Neural cell (in vitro differentiated cells): Measurements from ENCODE around the gene LPIN1.
"Not testable (repeated sequence)": the region's sequence is repeated elsewhere in the genome, so short reads cannot be mapped to it uniquely, and the experiment has no call there.

ENCODE experiments used
- EP300 ChIP-seq: fragments of 450-650 bp; conservative IDR thresholded peaks from 2 replicates; pipeline ENCODE4 v1.6.1; 2014; ENCODE audit warnings: antibody characterized with exemption, mild to moderate bottlenecking, moderate library complexity; ENCODE audit not compliant: poor library complexity, severe bottlenecking
- EZH2 ChIP-seq: fragments of 200-600, 300-800 bp; shearing (Covaris generic), sonication (generic); IDR thresholded peaks from 2 replicates; pipeline ENCODE4 v1.6.1; 2014; ENCODE audit warnings: antibody characterized with exemption, low read length, borderline replicate concordance, mild to moderate bottlenecking; ENCODE audit not compliant: insufficient read depth, poor library complexity, severe bottlenecking
- MXI1 ChIP-seq: fragments of 450-650 bp; conservative IDR thresholded peaks from 2 replicates; pipeline ENCODE4 v1.6.1; 2014; ENCODE audit warnings: antibody characterized with exemption, mild to moderate bottlenecking; ENCODE audit not compliant: poor library complexity, severe bottlenecking
- POLR2AphosphoS5 ChIP-seq: IDR thresholded peaks from 2 replicates; pipeline ENCODE4 v1.6.1; 2012
- RAD21 ChIP-seq: fragments of 450-650 bp; conservative IDR thresholded peaks from 2 replicates; pipeline ENCODE4 v1.6.1; 2014; ENCODE audit warnings: antibody characterized with exemption, mild to moderate bottlenecking, moderate library complexity
- SMC3 ChIP-seq: fragments of 450-650 bp; conservative IDR thresholded peaks from 2 replicates; pipeline ENCODE4 v1.6.1; 2014; ENCODE audit warnings: antibody characterized with exemption, mild to moderate bottlenecking, moderate library complexity; ENCODE audit not compliant: poor library complexity
- TAF1 ChIP-seq: IDR thresholded peaks from 2 replicates; pipeline ENCODE4 v1.6.1; 2012; ENCODE audit warnings: low read depth
- TF ChIP-seq, protein P1 (sequence below): fragments of 450-650 bp; IDR thresholded peaks from 2 replicates; pipeline ENCODE4 v1.5.1; 2014; ENCODE audit warnings: antibody characterized with exemption, mild to moderate bottlenecking, moderate library complexity; ENCODE audit not compliant: poor library complexity, severe bottlenecking
- TF ChIP-seq, protein P2 (sequence below): IDR thresholded peaks from 2 replicates; pipeline ENCODE4 v1.6.1; 2012; ENCODE audit warnings: borderline replicate concordance

DNA sequence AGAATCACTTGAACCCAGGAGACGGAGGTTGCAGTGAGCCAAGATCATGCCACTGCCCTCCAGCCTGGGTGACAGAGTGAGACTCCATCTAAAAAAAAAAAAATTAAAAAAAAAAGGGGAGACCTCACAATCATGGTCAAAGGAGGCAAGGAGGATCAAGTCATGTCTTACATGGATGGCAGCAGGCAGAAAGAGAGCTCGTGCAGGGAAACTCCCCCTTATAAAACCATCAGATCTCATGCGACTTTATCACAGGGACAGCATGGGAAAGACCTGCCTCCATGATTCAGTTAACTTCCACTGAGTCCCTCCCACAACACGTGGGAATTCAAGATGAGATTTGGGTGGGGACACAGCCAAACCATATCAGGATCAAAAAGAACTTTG lies 75.9 kb downstream of the LPIN1 start:
- TF ChIP-seq, protein P1, sequence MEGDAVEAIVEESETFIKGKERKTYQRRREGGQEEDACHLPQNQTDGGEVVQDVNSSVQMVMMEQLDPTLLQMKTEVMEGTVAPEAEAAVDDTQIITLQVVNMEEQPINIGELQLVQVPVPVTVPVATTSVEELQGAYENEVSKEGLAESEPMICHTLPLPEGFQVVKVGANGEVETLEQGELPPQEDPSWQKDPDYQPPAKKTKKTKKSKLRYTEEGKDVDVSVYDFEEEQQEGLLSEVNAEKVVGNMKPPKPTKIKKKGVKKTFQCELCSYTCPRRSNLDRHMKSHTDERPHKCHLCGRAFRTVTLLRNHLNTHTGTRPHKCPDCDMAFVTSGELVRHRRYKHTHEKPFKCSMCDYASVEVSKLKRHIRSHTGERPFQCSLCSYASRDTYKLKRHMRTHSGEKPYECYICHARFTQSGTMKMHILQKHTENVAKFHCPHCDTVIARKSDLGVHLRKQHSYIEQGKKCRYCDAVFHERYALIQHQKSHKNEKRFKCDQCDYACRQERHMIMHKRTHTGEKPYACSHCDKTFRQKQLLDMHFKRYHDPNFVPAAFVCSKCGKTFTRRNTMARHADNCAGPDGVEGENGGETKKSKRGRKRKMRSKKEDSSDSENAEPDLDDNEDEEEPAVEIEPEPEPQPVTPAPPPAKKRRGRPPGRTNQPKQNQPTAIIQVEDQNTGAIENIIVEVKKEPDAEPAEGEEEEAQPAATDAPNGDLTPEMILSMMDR = not testable (repeated sequence)
- TF ChIP-seq EP300, EZH2, POLR2AphosphoS5, MXI1, TAF1, RAD21, SMC3: not testable (repeated sequence)
- TF ChIP-seq, protein P2, sequence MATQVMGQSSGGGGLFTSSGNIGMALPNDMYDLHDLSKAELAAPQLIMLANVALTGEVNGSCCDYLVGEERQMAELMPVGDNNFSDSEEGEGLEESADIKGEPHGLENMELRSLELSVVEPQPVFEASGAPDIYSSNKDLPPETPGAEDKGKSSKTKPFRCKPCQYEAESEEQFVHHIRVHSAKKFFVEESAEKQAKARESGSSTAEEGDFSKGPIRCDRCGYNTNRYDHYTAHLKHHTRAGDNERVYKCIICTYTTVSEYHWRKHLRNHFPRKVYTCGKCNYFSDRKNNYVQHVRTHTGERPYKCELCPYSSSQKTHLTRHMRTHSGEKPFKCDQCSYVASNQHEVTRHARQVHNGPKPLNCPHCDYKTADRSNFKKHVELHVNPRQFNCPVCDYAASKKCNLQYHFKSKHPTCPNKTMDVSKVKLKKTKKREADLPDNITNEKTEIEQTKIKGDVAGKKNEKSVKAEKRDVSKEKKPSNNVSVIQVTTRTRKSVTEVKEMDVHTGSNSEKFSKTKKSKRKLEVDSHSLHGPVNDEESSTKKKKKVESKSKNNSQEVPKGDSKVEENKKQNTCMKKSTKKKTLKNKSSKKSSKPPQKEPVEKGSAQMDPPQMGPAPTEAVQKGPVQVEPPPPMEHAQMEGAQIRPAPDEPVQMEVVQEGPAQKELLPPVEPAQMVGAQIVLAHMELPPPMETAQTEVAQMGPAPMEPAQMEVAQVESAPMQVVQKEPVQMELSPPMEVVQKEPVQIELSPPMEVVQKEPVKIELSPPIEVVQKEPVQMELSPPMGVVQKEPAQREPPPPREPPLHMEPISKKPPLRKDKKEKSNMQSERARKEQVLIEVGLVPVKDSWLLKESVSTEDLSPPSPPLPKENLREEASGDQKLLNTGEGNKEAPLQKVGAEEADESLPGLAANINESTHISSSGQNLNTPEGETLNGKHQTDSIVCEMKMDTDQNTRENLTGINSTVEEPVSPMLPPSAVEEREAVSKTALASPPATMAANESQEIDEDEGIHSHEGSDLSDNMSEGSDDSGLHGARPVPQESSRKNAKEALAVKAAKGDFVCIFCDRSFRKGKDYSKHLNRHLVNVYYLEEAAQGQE = not testable (repeated sequence)
